H1 (cell line): Measurements from ENCODE around the gene SLC43A3. TPM values are rescaled to one million over a fixed set of nuclear protein-coding genes. Genes with fewer than 3 reads are reported as not detected.

ENCODE experiments used
- CTCF ChIA-PET: fragments of 300-600 bp; sonication (Branson Sonifier 250); formaldehyde crosslinking; loops from one replicate; lab custom pipeline; 2021; ENCODE audit not compliant: partially characterized antibody; lab: Charles Lee
- POLR2A ChIA-PET: fragments of 300-600 bp; sonication (Branson Sonifier 250); formaldehyde crosslinking; loops from one replicate; lab custom pipeline; 2021; ENCODE audit warnings: inconsistent platforms; ENCODE audit not compliant: partially characterized antibody; lab: Charles Lee
- DNase-seq, 2 experiments: peaks; one replicate each; pipeline versions ENCODE4 v3.0.0 to v3.0.0-alpha.2; 2010 to 2022; ENCODE audit warnings: low spot score in 2 of 2, low read depth in 1 of 2, mixed read lengths in 1 of 2
- FAIRE-seq: peaks from 2 replicates; lab custom pipeline; 2011; peaks lifted over from hg19 to GRCh38; lab: Jason Lieb, UNC
- H2AFZ ChIP-seq: 2 replicates; pipeline ENCODE4 v1.8.1; 2012; ENCODE audit warnings: low read length, inconsistent platforms
- H2AK5ac ChIP-seq: 2 replicates; pipeline ENCODE4 v1.6.1; 2013; ENCODE audit warnings: low read depth, low read length
- H2BK120ac ChIP-seq: replicated peaks from 2 replicates; pipeline ENCODE3; 2013; ENCODE audit warnings: low read depth, low read length, inconsistent platforms
- H2BK12ac ChIP-seq: 2 replicates; pipeline ENCODE4 v1.6.1; 2013; ENCODE audit warnings: low read depth, low read length
- H2BK15ac ChIP-seq: 2 replicates; pipeline ENCODE4 v1.6.1; 2013; ENCODE audit warnings: low read length
- H2BK20ac ChIP-seq: 2 replicates; pipeline ENCODE4 v1.6.1; 2013; ENCODE audit warnings: low read length
- H2BK5ac ChIP-seq: 2 replicates; pipeline ENCODE4 v1.6.1; 2013; ENCODE audit warnings: low read depth, low read length
- H3K14ac ChIP-seq: 2 replicates; pipeline ENCODE4 v1.6.1; 2013; ENCODE audit warnings: inconsistent platforms; ENCODE audit not compliant: insufficient read length
- H3K18ac ChIP-seq: 2 replicates; pipeline ENCODE4 v1.6.1; 2013; ENCODE audit warnings: low read length; ENCODE audit errors: extremely low read depth
- H3K23ac ChIP-seq: 2 replicates; pipeline ENCODE4 v1.6.1; 2013; ENCODE audit warnings: inconsistent platforms; ENCODE audit not compliant: insufficient read length
- H3K23me2 ChIP-seq: 2 replicates; pipeline ENCODE4 v1.6.1; 2013; ENCODE audit warnings: low read depth, low read length
- H3K27ac ChIP-seq: 2 replicates; pipeline ENCODE4 v1.6.1; 2011; ENCODE audit warnings: low read depth, low read length, inconsistent platforms
- H3K27me3 ChIP-seq, 4 experiments: replicated peaks in 1 of 4; 1 replicate in 1 of 4; 2 replicates in 3 of 4; pipeline versions ENCODE4 v1.6.1 to v1.8.1; 2011 to 2013; ENCODE audit warnings: low read length in 3 of 4, mild to moderate bottlenecking in 3 of 4, inconsistent platforms in 2 of 4, mixed read lengths in 2 of 4, moderate library complexity in 1 of 4; ENCODE audit not compliant: control insufficient read depth in 3 of 4, insufficient read depth in 3 of 4; ENCODE audit errors: extremely low read depth in 1 of 4
- H3K36me3 ChIP-seq, 4 experiments: 2 replicates each; pipeline versions ENCODE4 v1.6.1 to v1.8.1; 2011 to 2013; ENCODE audit warnings: mild to moderate bottlenecking in 4 of 4, low read length in 3 of 4, moderate library complexity in 2 of 4, control low read depth in 1 of 4, inconsistent platforms in 1 of 4; ENCODE audit not compliant: insufficient read depth in 4 of 4, control insufficient read depth in 2 of 4
- H3K4ac ChIP-seq: replicated peaks from 2 replicates; pipeline ENCODE3; 2013; ENCODE audit warnings: low read length, low read depth, mixed read lengths, inconsistent platforms; ENCODE audit not compliant: insufficient read length
- H3K4me1 ChIP-seq, 4 experiments: replicated peaks in 1 of 4; 1 replicate in 1 of 4; 2 replicates in 3 of 4; pipeline versions ENCODE4 v1.6.1 to v1.8.1; 2011 to 2013; ENCODE audit warnings: low read length in 3 of 4, inconsistent platforms in 2 of 4, mixed read lengths in 1 of 4; ENCODE audit not compliant: insufficient read depth in 4 of 4, control insufficient read depth in 3 of 4
- H3K4me2 ChIP-seq, 2 experiments: 2 replicates each; pipeline versions ENCODE4 v1.6.1 to v1.8.1; 2011 to 2013; ENCODE audit warnings: low read depth in 2 of 2, low read length in 2 of 2, control low read depth in 1 of 2, inconsistent platforms in 1 of 2, mild to moderate bottlenecking in 1 of 2; ENCODE audit not compliant: insufficient read depth in 1 of 2
- H3K4me3 ChIP-seq, 4 experiments: fragments of 200-600, 300-600 bp in 1 of 4; sonication (generic), shearing (Covaris generic), sonication (Bioruptor Twin) in 1 of 4; 2 replicates each; pipeline versions ENCODE4 v1.5.1 to v1.8.1; 2011 to 2016; ENCODE audit warnings: low read length in 4 of 4, low read depth in 3 of 4, control low read depth in 2 of 4, inconsistent platforms in 2 of 4, mild to moderate bottlenecking in 2 of 4, mixed read lengths in 1 of 4, moderate library complexity in 1 of 4; ENCODE audit not compliant: insufficient read depth in 2 of 4; ENCODE audit errors: extremely low read depth in 1 of 4
- H3K56ac ChIP-seq: replicated peaks from 2 replicates; pipeline ENCODE3; 2013; ENCODE audit warnings: low read depth, mild to moderate bottlenecking, mixed read lengths, low read length, inconsistent platforms; ENCODE audit not compliant: insufficient read length
- H3K79me1 ChIP-seq: 2 replicates; pipeline ENCODE4 v1.6.1; 2013; ENCODE audit warnings: low read depth, low read length, control low read depth
- H3K79me2 ChIP-seq, 2 experiments: 2 replicates each; pipeline versions ENCODE4 v1.6.1 to v1.8.1; 2012 to 2013; ENCODE audit warnings: low read length in 2 of 2, mild to moderate bottlenecking in 2 of 2, inconsistent platforms in 1 of 2; ENCODE audit not compliant: insufficient read depth in 2 of 2, control insufficient read depth in 1 of 2
- H3K9ac ChIP-seq, 4 experiments: replicated peaks in 1 of 4; 1 replicate in 1 of 4; 2 replicates in 3 of 4; pipeline versions ENCODE4 v1.6.1 to v1.8.1; 2011 to 2013; ENCODE audit warnings: low read depth in 3 of 4, low read length in 3 of 4, control low read depth in 2 of 4, mild to moderate bottlenecking in 2 of 4, moderate library complexity in 2 of 4, inconsistent platforms in 1 of 4; ENCODE audit errors: extremely low read depth in 1 of 4
- H3K9me3 ChIP-seq, 2 experiments: 2 replicates each; pipeline versions ENCODE4 v1.6.1 to v1.8.1; 2012 to 2013; ENCODE audit warnings: mild to moderate bottlenecking in 2 of 2, moderate library complexity in 2 of 2, control low read depth in 1 of 2, inconsistent platforms in 1 of 2, low read depth in 1 of 2, low read length in 1 of 2, mixed read lengths in 1 of 2; ENCODE audit not compliant: insufficient read depth in 2 of 2
- H4K20me1 ChIP-seq, 2 experiments: replicated peaks in 1 of 2; 2 replicates each; pipeline versions ENCODE3 to v1.8.1; 2011 to 2013; ENCODE audit warnings: inconsistent platforms in 2 of 2, low read length in 2 of 2, mild to moderate bottlenecking in 1 of 2; ENCODE audit not compliant: insufficient read depth in 2 of 2, control insufficient read depth in 1 of 2
- H4K5ac ChIP-seq: 2 replicates; pipeline ENCODE4 v1.6.1; 2013; ENCODE audit warnings: low read length, low read depth, mixed read lengths, inconsistent platforms; ENCODE audit not compliant: insufficient read length
- H4K8ac ChIP-seq: 2 replicates; pipeline ENCODE4 v1.8.0; 2013; ENCODE audit warnings: mild to moderate bottlenecking, moderate library complexity, low read length, inconsistent platforms; ENCODE audit not compliant: insufficient read depth; ENCODE audit errors: extremely low read depth
- H4K91ac ChIP-seq: replicated peaks from 2 replicates; pipeline ENCODE3; 2013; ENCODE audit warnings: low read length, mixed read lengths, inconsistent platforms; ENCODE audit not compliant: insufficient read length
- ATF2 ChIP-seq: IDR thresholded peaks from 2 replicates; pipeline ENCODE4 v1.6.1; 2012; ENCODE audit warnings: low read length, inconsistent platforms
- CHD2 ChIP-seq: IDR thresholded peaks from 2 replicates; pipeline ENCODE4 v1.6.1; 2012; ENCODE audit warnings: low read length, improper control_type of control experiment
- CREB1 ChIP-seq: IDR thresholded peaks from 2 replicates; pipeline ENCODE4 v1.6.1; 2012; ENCODE audit warnings: inconsistent platforms
- EP300 ChIP-seq, 2 experiments: IDR thresholded peaks; 1 replicate in 1 of 2; 2 replicates in 1 of 2; pipeline ENCODE4 v1.6.1; 2011 to 2012; ENCODE audit warnings: low read depth in 2 of 2, low read length in 2 of 2, mild to moderate bottlenecking in 2 of 2, borderline replicate concordance in 1 of 2, inconsistent platforms in 1 of 2, moderate library complexity in 1 of 2
- EZH2 ChIP-seq: fragments of 200-600 bp; sonication (generic); IDR thresholded peaks from 2 replicates; pipeline ENCODE4 v1.7.1; 2012; ENCODE audit warnings: low read depth, mild to moderate bottlenecking, moderate library complexity, low read length, inconsistent platforms; ENCODE audit not compliant: severe bottlenecking
- GABPA ChIP-seq: IDR thresholded peaks from 2 replicates; pipeline ENCODE4 v1.6.1; 2011; ENCODE audit warnings: mild to moderate bottlenecking, low read length, moderate library complexity, borderline replicate concordance; ENCODE audit not compliant: insufficient read depth
- HDAC2 ChIP-seq, 2 experiments: fragments of 300-600 bp in 1 of 2; sonication (generic) in 1 of 2; IDR thresholded peaks; 2 replicates each; pipeline ENCODE4 v1.6.1; 2011 to 2012; ENCODE audit warnings: low read depth in 2 of 2, low read length in 2 of 2, mild to moderate bottlenecking in 2 of 2, moderate library complexity in 2 of 2, borderline replicate concordance in 1 of 2, inconsistent platforms in 1 of 2
- MAX ChIP-seq: IDR thresholded peaks from 2 replicates; pipeline ENCODE4 v1.6.1; 2012; ENCODE audit warnings: inconsistent platforms
- POU5F1 ChIP-seq: IDR thresholded peaks from 2 replicates; pipeline ENCODE4 v1.6.1; 2011; ENCODE audit warnings: low read depth, mild to moderate bottlenecking, low read length, moderate library complexity
- TAF1 ChIP-seq: IDR thresholded peaks from 2 replicates; pipeline ENCODE4 v1.6.1; 2011; ENCODE audit warnings: mild to moderate bottlenecking, low read depth, low read length
- USF2 ChIP-seq: IDR thresholded peaks from 2 replicates; pipeline ENCODE4 v1.6.1; 2011; ENCODE audit warnings: low read length, improper control_type of control experiment
- polyA plus RNA-seq, 7 experiments: library from polyadenylated mRNA; depleted of rRNA in 3 of 7; stranded (reverse) in 5 of 7; unstranded in 2 of 7; fragments of >200 nt in 5 of 7; fragments of 200-250 nt in 2 of 7; gene quantifications; 1 replicate in 5 of 7; 2 replicates in 1 of 7; 4 replicates in 1 of 7; pipeline versions ENCODE4 v1.2.1 to v1.2.3, GENCODE V29; 2011 to 2013; ENCODE audit warnings: missing spikeins in 2 of 7, mixed read lengths in 2 of 7
- total RNA-seq: library from RNA; stranded (reverse); fragmentation: NEBNext Ultra II Directional; extraction: Animal tissue kit (Norgen Biotek cat#: 25700); gene quantifications from 2 replicates; pipeline ENCODE4 v1.2.1, GENCODE V29; 2021

Gene SLC43A3
- total and polyA plus RNA-seq, 2 of the 8 experiments (the other 6 are each of a cell fraction or from before 2014, with no cell fraction given), result 31.8 to 67.8 TPM

- H3K27me3 ChIP-seq, result peaks cover 0 to 4% (median 2%) of the 10 kb centered on the region in 4 experiments; a peak in 5 of 7 replicates
- H3K36me3 ChIP-seq, result peaks cover 0 to 33% (median 9%) of the 10 kb centered on the region in 4 experiments; a peak in 3 of 8 replicates
- no peak for DNase-seq
- H2AFZ ChIP-seq, result no peak overlapping the region
- ChIA-PET POLR2A (no interaction called here), CTCF (interaction anchor here (0.8 to 1.1 kb wide), 3 partner anchors 9 to 71 kb away, joined by 3 to 4 read pairs (median 3); no protein-coding TSS in a partner anchor)
- H3K23ac ChIP-seq, result no peak overlapping the region
- H3K4me3 ChIP-seq, result no peak overlapping the region
- H2BK120ac ChIP-seq, result no peak overlapping the region
- H2BK5ac ChIP-seq, result no peak overlapping the region
- H3K4ac ChIP-seq, result no peak overlapping the region
- no peak overlapping the region for H3K9ac ChIP-seq
- H3K14ac ChIP-seq, result no peak overlapping the region
- H2BK15ac ChIP-seq, result no peak overlapping the region
- H3K4me1 ChIP-seq, result peaks cover 0 to 16% (median 10%) of the 10 kb centered on the region in 4 experiments; a peak in 6 of 7 replicates
- H2AK5ac ChIP-seq, result no peak overlapping the region
- no peak overlapping the region for H4K5ac ChIP-seq
- no peaks in the 10 kb centered on the region; the same call in 1 of the 2 replicates for H3K23me2 ChIP-seq
- no peaks in the 10 kb centered on the region for H3K9me3 ChIP-seq
- H2BK20ac ChIP-seq, result no peak overlapping the region
- no peak overlapping the region for H4K91ac ChIP-seq
- H3K79me1 ChIP-seq, result peaks cover 4% of the 10 kb centered on the region; the same call in 1 of the 2 replicates
- H4K20me1 ChIP-seq, result no peaks in the 10 kb centered on the region
- H3K56ac ChIP-seq, result no peak overlapping the region
- H4K8ac ChIP-seq, result no peak overlapping the region
- no peak overlapping the region for H3K4me2 ChIP-seq
- no peak overlapping the region for H2BK12ac ChIP-seq
- no peaks in the 10 kb centered on the region for H3K79me2 ChIP-seq
- FAIRE-seq, result no peak
- no peak overlapping the region for H3K18ac ChIP-seq
- H3K27ac ChIP-seq, result no peak overlapping the region
- TF ChIP-seq MAX (no peak), EZH2 (no peak), EP300 (IDR thresholded peaks at IDR 0.05; ENCODE audit: borderline replicate concordance in 1 of 2, low read depth in 2 of 2, low read length in 2 of 2) (no peak), USF2 (no peak), TAF1 (no peak), ATF2 (no peak), CHD2 (no peak), GABPA (no peak), POU5F1 (no peak), HDAC2 (IDR thresholded peaks at IDR 0.05; ENCODE audit: borderline replicate concordance in 1 of 2, low read depth in 2 of 2, low read length in 2 of 2) (no peak), CREB1 (no peak)
These were observed 5.1 kb downstream of the SLC43A3 start for GRCh38 chr11:57421805-57422204.
